Activated naive CD8-positive, alpha-beta T cell treated with anti-CD3 and anti-CD28 coated beads for 36 hours (primary cell): Measurements from ENCODE around the gene WNT6. TPM values are rescaled to one million over a fixed set of nuclear protein-coding genes. Genes with fewer than 3 reads are reported as not detected.

Source experiments
- DNase-seq: peaks from one replicate; pipeline ENCODE4 v3.0.0; 2021
- H3K27ac Mint-ChIP-seq: one replicate; pipeline ENCODE4 v1.8.0; 2022; ENCODE audit warnings: mild to moderate bottlenecking, moderate library complexity, mixed read lengths
- H3K27me3 Mint-ChIP-seq: one replicate; pipeline ENCODE4 v1.8.0; 2022; ENCODE audit warnings: mild to moderate bottlenecking, mixed read lengths
- H3K36me3 Mint-ChIP-seq: one replicate; pipeline ENCODE4 v1.8.0; 2021; ENCODE audit warnings: mild to moderate bottlenecking, mixed read lengths
- H3K4me1 Mint-ChIP-seq: one replicate; pipeline ENCODE4 v1.8.0; 2021; ENCODE audit warnings: mixed read lengths
- H3K4me3 Mint-ChIP-seq: one replicate; pipeline ENCODE4 v1.8.0; 2022; ENCODE audit warnings: mild to moderate bottlenecking, moderate library complexity, mixed read lengths
- H3K9me3 Mint-ChIP-seq: one replicate; pipeline ENCODE4 v1.8.0; 2022; ENCODE audit warnings: mixed read lengths
- total RNA-seq, 2 experiments: library from RNA; stranded (reverse); gene quantifications; one replicate each; pipeline ENCODE4 v1.2.3, GENCODE V29; 2021

WNT6 gene
- total RNA-seq, 2 experiments from 2014 or later, result 0.21 TPM; not detected in 1

DNA sequence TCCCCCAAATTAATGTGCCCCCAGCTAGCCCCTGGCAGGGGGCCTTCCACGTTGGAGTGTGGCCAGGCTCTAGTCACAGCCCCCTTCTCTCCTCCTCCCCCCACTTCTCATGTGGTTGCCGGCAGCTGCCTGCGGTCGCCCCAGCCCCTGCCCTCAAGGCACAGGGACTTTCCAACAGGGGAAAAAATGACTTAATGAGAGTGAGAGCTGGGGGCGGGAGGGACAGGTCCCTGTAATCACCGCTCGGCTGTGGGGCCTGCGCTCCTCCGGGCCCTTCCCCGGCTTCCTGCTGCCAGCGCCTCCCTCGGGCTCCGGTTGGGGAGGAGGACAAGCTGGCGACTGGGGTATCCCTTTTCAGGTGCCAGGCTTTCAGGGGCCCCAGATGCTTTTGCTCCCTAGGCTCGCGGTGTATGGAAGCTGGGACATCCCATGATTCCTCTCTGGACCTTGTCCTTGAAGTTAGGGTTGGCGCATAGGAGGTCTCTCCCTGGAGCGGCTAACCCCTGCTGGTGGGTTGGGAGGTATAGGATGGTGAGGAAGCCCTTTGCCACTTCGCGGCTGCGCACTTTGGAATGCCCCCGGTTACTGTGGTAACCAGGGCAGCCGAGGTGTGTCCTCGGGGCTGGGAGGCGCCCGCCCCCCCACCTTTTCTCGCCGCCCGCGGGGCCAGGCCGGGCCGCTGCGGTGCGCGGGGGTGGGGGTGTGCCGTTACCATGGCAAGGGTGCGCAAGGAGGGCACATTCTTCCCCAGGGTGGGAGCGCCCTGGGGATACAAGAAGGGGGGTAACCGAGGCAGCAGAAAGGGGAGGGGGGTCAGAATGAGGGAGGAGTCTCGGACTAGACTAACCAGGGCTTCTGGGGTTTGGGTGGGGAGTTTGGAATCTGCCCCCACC, 37.1 kb downstream of the WNT6 start:
- H3K27me3 Mint-ChIP-seq, result peaks cover 33% of the 10 kb centered on the region

GRCh38 chr2:218897394-218898108, 37.9 kb downstream of the WNT6 start:
- no peaks in the 10 kb centered on the region for H3K9me3 Mint-ChIP-seq
- H3K27ac Mint-ChIP-seq, result peak overlapping the region; percentile 17
- H3K27me3 Mint-ChIP-seq, result peaks cover 41% of the 10 kb centered on the region
- peak overlapping the region; percentile 49 for H3K4me3 Mint-ChIP-seq
- DNase-seq, result peak; percentile 44
- peaks cover 6% of the 10 kb centered on the region for H3K36me3 Mint-ChIP-seq
- H3K4me1 Mint-ChIP-seq, result peaks cover 43% of the 10 kb centered on the region

More for the DNA sequence above, 37.1 kb downstream of the WNT6 start:
- H3K36me3 Mint-ChIP-seq, result peaks cover 6% of the 10 kb centered on the region
- DNase-seq, result peak; percentile 92
- H3K9me3 Mint-ChIP-seq, result no peaks in the 10 kb centered on the region
- peaks cover 50% of the 10 kb centered on the region for H3K4me1 Mint-ChIP-seq
- H3K27ac Mint-ChIP-seq, result peak overlapping the region; percentile 80
- peak overlapping the region; percentile 49 for H3K4me3 Mint-ChIP-seq

GRCh38 chr2:218898109-218898878, 38.7 kb downstream of the WNT6 start:
- peaks cover 39% of the 10 kb centered on the region for H3K4me1 Mint-ChIP-seq
- peak overlapping the region; percentile 71 for H3K27ac Mint-ChIP-seq
- peaks cover 6% of the 10 kb centered on the region for H3K36me3 Mint-ChIP-seq

GRCh38 chr2:218899147-218899546, 39.5 kb downstream of the WNT6 start:
- no peaks in the 10 kb centered on the region for H3K36me3 Mint-ChIP-seq
- no peak for DNase-seq
- peaks cover 53% of the 10 kb centered on the region for H3K27me3 Mint-ChIP-seq
- no peak overlapping the region for H3K27ac Mint-ChIP-seq
- H3K9me3 Mint-ChIP-seq, result no peaks in the 10 kb centered on the region
- H3K4me3 Mint-ChIP-seq, result no peak overlapping the region
- peaks cover 31% of the 10 kb centered on the region for H3K4me1 Mint-ChIP-seq

More at GRCh38 chr2:218898109-218898878, 38.7 kb downstream of the WNT6 start:
- peak overlapping the region; percentile 50 for H3K4me3 Mint-ChIP-seq
- H3K9me3 Mint-ChIP-seq, result no peaks in the 10 kb centered on the region
- peak; percentile 83 for DNase-seq
- H3K27me3 Mint-ChIP-seq, result peaks cover 48% of the 10 kb centered on the region

- no peak overlapping the region for H3K27ac Mint-ChIP-seq
- no peak for DNase-seq
- H3K9me3 Mint-ChIP-seq, result no peaks in the 10 kb centered on the region
- peaks cover 73% of the 10 kb centered on the region for H3K27me3 Mint-ChIP-seq
- no peak overlapping the region for H3K4me3 Mint-ChIP-seq
- no peaks in the 10 kb centered on the region for H3K36me3 Mint-ChIP-seq
- peaks cover 7% of the 10 kb centered on the region for H3K4me1 Mint-ChIP-seq
Observed at GRCh38 chr2:218902427-218902826, 42.8 kb downstream of the WNT6 start.

DNA sequence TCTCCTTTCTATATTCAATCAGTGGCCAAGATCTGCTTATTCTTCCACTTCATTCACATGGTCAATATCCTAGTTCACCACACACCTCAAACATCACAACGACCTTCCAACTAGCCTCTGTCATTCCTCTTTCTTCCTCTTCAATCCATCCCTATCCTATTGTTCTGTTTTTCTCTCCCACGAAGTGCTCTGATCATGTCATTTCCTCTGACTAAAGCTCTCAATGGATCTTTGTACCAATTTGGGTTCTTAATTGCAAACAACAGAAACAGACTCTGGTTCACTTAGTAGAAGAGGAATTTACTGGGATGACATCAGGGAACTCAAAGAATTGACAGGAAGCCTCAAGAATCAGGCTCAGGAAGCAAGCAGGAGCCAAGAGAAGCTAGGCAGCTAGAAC, 44.6 kb downstream of the WNT6 start:
- no peak for DNase-seq
- Mint-ChIP-seq H3K4me3 (no peak overlapping the region), H3K4me1 (peaks cover 1% of the 10 kb centered on the region), H3K27me3 (peaks cover 63% of the 10 kb centered on the region), H3K36me3 (no peaks in the 10 kb centered on the region), H3K9me3 (no peaks in the 10 kb centered on the region), H3K27ac (no peak overlapping the region)

- H3K36me3 Mint-ChIP-seq, result no peaks in the 10 kb centered on the region
Observed at GRCh38 chr2:218908721-218909619, 49.4 kb downstream of the WNT6 start.

DNA sequence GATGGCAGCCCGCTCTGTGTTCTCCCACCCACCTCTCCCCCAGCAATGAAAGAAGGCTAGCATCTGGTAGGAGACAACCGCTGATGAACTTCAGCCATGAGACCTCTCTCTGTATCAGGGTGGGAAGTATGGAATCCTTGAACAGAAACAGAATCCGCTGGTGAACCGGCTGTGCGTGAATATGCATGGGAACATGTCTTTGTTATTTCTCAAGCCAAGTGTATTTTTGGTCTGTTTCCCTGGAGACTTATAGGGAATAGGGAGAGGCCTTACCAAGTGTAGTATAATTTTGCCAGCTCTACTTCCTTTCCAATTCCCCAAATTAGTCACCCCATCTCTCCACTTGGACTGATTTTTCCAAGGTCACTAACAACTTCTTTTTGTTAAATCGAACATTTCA, 51.1 kb downstream of the WNT6 start:
- Mint-ChIP-seq H3K36me3 (no peaks in the 10 kb centered on the region), H3K4me1 (peaks cover 4% of the 10 kb centered on the region), H3K27me3 (peaks cover 19% of the 10 kb centered on the region), H3K4me3 (no peak overlapping the region), H3K27ac (no peak overlapping the region), H3K9me3 (no peaks in the 10 kb centered on the region)
- no peak for DNase-seq

More at GRCh38 chr2:218908721-218909619, 49.4 kb downstream of the WNT6 start:
- Mint-ChIP-seq H3K9me3 (no peaks in the 10 kb centered on the region), H3K27ac (peak overlapping the region; percentile 85), H3K27me3 (peaks cover 29% of the 10 kb centered on the region), H3K4me3 (peak overlapping the region; percentile 78), H3K4me1 (peaks cover 4% of the 10 kb centered on the region)
- peak; percentile 94 for DNase-seq

DNA sequence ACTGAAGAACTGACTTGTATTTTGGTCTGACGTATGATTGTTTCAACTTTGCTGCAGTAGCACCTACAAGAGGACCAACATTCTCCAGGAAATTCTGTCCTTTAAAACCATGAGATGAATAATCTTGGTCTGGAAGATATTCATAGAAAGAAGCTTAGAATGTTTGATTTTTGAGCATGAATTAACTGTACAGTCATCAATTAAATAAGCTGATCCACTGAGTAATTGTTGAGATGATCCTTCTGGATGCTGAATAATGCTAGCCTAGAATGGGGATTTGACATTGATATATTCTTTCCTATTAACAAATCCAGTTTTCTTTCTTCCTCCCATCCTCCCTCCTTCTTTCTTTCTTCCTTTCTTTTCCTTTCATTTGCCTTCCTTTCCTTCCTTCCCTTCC, 60.9 kb downstream of the WNT6 start:
- H3K36me3 Mint-ChIP-seq, result peaks cover 2% of the 10 kb centered on the region
- H3K4me1 Mint-ChIP-seq, result no peaks in the 10 kb centered on the region
- no peaks in the 10 kb centered on the region for H3K9me3 Mint-ChIP-seq
- H3K4me3 Mint-ChIP-seq, result no peak overlapping the region
- H3K27ac Mint-ChIP-seq, result no peak overlapping the region
- no peak for DNase-seq
- peaks cover 61% of the 10 kb centered on the region for H3K27me3 Mint-ChIP-seq

Other genes starting within 250 kb of the WNT6 start
- 10 to 100 TPM; 55.2 to 55.4 TPM for gene ZNF142, start 200.2 kb upstream of the WNT6 start, total RNA-seq
- 10 to 100 TPM; 90.3 to 96.4 TPM for gene BCS1L, start 200.1 kb upstream of the WNT6 start, total RNA-seq
- gene RNF25, start 187.8 kb upstream of the WNT6 start, total RNA-seq, result 10 to 100 TPM; 27.2 to 29.8 TPM
- 10 to 100 TPM; 11.8 to 15.4 TPM for gene STK36, start 187.7 kb upstream of the WNT6 start, total RNA-seq
- gene TTLL4, start 149.0 kb upstream of the WNT6 start, total RNA-seq, result 10 to 100 TPM; 34.2 to 36.7 TPM
- not detected for gene CYP27A1, start 77.7 kb upstream of the WNT6 start, total RNA-seq
- gene PRKAG3, start 28.0 kb upstream of the WNT6 start, total RNA-seq, result not detected
- gene WNT10A, start 21.0 kb downstream of the WNT6 start, total RNA-seq, result 1 to 10 TPM; 6.8 to 7.1 TPM
- gene CDK5R2, start 99.9 kb downstream of the WNT6 start, total RNA-seq, result not detected
- gene FEV, start 125.4 kb downstream of the WNT6 start, total RNA-seq, result not detected
- not detected for gene CRYBA2, start 133.6 kb downstream of the WNT6 start, total RNA-seq
- gene CFAP65, start 181.7 kb downstream of the WNT6 start, total RNA-seq, result not detected
- not detected for gene IHH, start 201.1 kb downstream of the WNT6 start, total RNA-seq